Measurements from ENCODE around the gene LOX.

DNA sequence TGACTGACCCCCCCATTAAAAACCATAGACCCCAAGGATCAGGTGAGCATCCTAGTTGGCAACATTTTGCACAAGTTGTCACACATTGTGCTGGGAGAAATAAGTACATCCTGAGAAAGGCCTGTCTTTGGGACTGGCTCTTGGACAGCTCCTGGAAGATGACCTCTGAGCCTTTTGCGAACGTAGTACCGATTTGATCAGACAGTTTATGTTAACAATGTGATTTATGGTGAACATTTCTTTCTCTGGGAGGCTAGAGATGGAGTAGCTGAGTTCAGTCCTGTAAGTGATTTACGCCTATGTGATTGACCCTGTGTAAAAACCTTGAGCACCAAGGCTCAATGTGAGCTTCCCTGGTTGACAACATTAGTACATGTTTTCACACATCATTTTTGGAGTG lies 41.7 kb downstream of the LOX start:
- TF ChIP-seq, protein P1, sequence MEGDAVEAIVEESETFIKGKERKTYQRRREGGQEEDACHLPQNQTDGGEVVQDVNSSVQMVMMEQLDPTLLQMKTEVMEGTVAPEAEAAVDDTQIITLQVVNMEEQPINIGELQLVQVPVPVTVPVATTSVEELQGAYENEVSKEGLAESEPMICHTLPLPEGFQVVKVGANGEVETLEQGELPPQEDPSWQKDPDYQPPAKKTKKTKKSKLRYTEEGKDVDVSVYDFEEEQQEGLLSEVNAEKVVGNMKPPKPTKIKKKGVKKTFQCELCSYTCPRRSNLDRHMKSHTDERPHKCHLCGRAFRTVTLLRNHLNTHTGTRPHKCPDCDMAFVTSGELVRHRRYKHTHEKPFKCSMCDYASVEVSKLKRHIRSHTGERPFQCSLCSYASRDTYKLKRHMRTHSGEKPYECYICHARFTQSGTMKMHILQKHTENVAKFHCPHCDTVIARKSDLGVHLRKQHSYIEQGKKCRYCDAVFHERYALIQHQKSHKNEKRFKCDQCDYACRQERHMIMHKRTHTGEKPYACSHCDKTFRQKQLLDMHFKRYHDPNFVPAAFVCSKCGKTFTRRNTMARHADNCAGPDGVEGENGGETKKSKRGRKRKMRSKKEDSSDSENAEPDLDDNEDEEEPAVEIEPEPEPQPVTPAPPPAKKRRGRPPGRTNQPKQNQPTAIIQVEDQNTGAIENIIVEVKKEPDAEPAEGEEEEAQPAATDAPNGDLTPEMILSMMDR (IDR thresholded peaks at IDR 0.05; ENCODE audit: insufficient read depth, low read length): no peak
- TF ChIP-seq, protein P2, sequence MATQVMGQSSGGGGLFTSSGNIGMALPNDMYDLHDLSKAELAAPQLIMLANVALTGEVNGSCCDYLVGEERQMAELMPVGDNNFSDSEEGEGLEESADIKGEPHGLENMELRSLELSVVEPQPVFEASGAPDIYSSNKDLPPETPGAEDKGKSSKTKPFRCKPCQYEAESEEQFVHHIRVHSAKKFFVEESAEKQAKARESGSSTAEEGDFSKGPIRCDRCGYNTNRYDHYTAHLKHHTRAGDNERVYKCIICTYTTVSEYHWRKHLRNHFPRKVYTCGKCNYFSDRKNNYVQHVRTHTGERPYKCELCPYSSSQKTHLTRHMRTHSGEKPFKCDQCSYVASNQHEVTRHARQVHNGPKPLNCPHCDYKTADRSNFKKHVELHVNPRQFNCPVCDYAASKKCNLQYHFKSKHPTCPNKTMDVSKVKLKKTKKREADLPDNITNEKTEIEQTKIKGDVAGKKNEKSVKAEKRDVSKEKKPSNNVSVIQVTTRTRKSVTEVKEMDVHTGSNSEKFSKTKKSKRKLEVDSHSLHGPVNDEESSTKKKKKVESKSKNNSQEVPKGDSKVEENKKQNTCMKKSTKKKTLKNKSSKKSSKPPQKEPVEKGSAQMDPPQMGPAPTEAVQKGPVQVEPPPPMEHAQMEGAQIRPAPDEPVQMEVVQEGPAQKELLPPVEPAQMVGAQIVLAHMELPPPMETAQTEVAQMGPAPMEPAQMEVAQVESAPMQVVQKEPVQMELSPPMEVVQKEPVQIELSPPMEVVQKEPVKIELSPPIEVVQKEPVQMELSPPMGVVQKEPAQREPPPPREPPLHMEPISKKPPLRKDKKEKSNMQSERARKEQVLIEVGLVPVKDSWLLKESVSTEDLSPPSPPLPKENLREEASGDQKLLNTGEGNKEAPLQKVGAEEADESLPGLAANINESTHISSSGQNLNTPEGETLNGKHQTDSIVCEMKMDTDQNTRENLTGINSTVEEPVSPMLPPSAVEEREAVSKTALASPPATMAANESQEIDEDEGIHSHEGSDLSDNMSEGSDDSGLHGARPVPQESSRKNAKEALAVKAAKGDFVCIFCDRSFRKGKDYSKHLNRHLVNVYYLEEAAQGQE (IDR thresholded peaks at IDR 0.05; ENCODE audit: insufficient replicate concordance, low read depth): no peak
- no peak for TF ChIP-seq POLR2AphosphoS5 (IDR thresholded peaks at IDR 0.05; ENCODE audit: low read depth)

Data from HL-60 (cell line).